SK-N-SH treated with all-trans-retinoic acid at 6 μM for 48 hours (cell line): ENCODE data around the gene RNF121.
A peak's percentile ranks its signal among the peaks of the same experiment; 100 is the strongest.

Source experiments
- ATAC-seq: fragments of 200-7000 bp; cut with Tn5 transposase; 3 replicates; pipeline ENCODE4 v1.9.1; 2020; ENCODE audit warnings: mild to moderate bottlenecking, moderate library complexity
- BACH2 ChIP-seq: fragments of 250-450 bp; sonication (Bioruptor Pico); IDR thresholded peaks from 2 replicates; pipeline ENCODE4 v1.9.0; 2021; ENCODE audit warnings: mild to moderate bottlenecking, borderline replicate concordance
- CREB5 ChIP-seq: fragments of 250-450 bp; sonication (Bioruptor Pico); IDR thresholded peaks from 2 replicates; pipeline ENCODE4 v1.5.1; 2020; ENCODE audit warnings: low read depth, mild to moderate bottlenecking, moderate library complexity
- CSDC2 ChIP-seq: fragments of 250-450 bp; sonication (Bioruptor Pico); IDR thresholded peaks from 2 replicates; pipeline ENCODE4 v1.5.0; 2020; ENCODE audit warnings: mild to moderate bottlenecking, moderate library complexity
- CSRNP3 ChIP-seq: fragments of 250-450 bp; sonication (Bioruptor Pico); IDR thresholded peaks from 2 replicates; pipeline ENCODE4 v1.5.1; 2021; ENCODE audit warnings: mild to moderate bottlenecking, moderate library complexity
- ESRRG ChIP-seq: fragments of 250-450 bp; sonication (Bioruptor Pico); IDR thresholded peaks from 2 replicates; pipeline ENCODE4 v1.6.1; 2021; ENCODE audit warnings: mild to moderate bottlenecking
- ISL1 ChIP-seq: fragments of 250-450 bp; sonication (Bioruptor Pico); IDR thresholded peaks from 2 replicates; pipeline ENCODE4 v2.1.2; 2022; ENCODE audit warnings: mild to moderate bottlenecking, moderate library complexity
- OSR1 ChIP-seq: fragments of 250-450 bp; sonication (Bioruptor Pico); IDR thresholded peaks from 2 replicates; pipeline ENCODE4 v1.8.0; 2022; ENCODE audit warnings: moderate library complexity, mild to moderate bottlenecking, inconsistent platforms
- POU6F1 ChIP-seq: fragments of 250-450 bp; sonication (Bioruptor Pico); IDR thresholded peaks from 2 replicates; pipeline ENCODE4 v1.8.0; 2021; ENCODE audit warnings: low read depth, mild to moderate bottlenecking, moderate library complexity, borderline replicate concordance
- PPARA ChIP-seq: fragments of 250-450 bp; sonication (Bioruptor Pico); IDR thresholded peaks from 2 replicates; pipeline ENCODE4 v1.5.0; 2020; ENCODE audit warnings: mild to moderate bottlenecking, borderline replicate concordance
- RARB ChIP-seq: fragments of 250-450 bp; sonication (Bioruptor Pico); IDR thresholded peaks from 2 replicates; pipeline ENCODE4 v1.8.0; 2021; ENCODE audit warnings: mild to moderate bottlenecking, moderate library complexity
- SNAI2 ChIP-seq: fragments of 250-450 bp; sonication (Bioruptor Pico); IDR thresholded peaks from 2 replicates; pipeline ENCODE4 v1.5.0; 2020; ENCODE audit warnings: mild to moderate bottlenecking, moderate library complexity
- TCF4 ChIP-seq: fragments of 250-450 bp; sonication (Bioruptor Pico); IDR thresholded peaks from 2 replicates; pipeline ENCODE4 v1.8.0; 2021; ENCODE audit warnings: mild to moderate bottlenecking, moderate library complexity, borderline replicate concordance
- TOX ChIP-seq: fragments of 250-450 bp; sonication (Bioruptor Pico); IDR thresholded peaks from 2 replicates; pipeline ENCODE4 v1.8.0; 2021; ENCODE audit warnings: mild to moderate bottlenecking, moderate library complexity, borderline replicate concordance
- ZC3H10 ChIP-seq: fragments of 250-450 bp; sonication (Bioruptor Pico); IDR thresholded peaks from 2 replicates; pipeline ENCODE4 v1.5.1; 2021; ENCODE audit warnings: mild to moderate bottlenecking, moderate library complexity
- ZFP3 ChIP-seq: fragments of 250-450 bp; sonication (Bioruptor Pico); IDR thresholded peaks from 2 replicates; pipeline ENCODE4 v1.5.0; 2020; ENCODE audit warnings: mild to moderate bottlenecking, moderate library complexity
- ZFP30 ChIP-seq: fragments of 450-650 bp; formaldehyde crosslinking; IDR thresholded peaks from 2 replicates; pipeline ENCODE4 v1.5.0; 2022; ENCODE audit warnings: mild to moderate bottlenecking, moderate library complexity
- ZNF565 ChIP-seq: fragments of 450-650 bp; formaldehyde crosslinking; conservative IDR thresholded peaks from 2 replicates; pipeline ENCODE4 v1.5.0; 2020; ENCODE audit warnings: low read depth, mild to moderate bottlenecking, moderate library complexity
- ZNF70 ChIP-seq: fragments of 450-650 bp; formaldehyde crosslinking; IDR thresholded peaks from 2 replicates; pipeline ENCODE4 v1.5.0; 2020; ENCODE audit warnings: mild to moderate bottlenecking, moderate library complexity
- ZNF8 ChIP-seq: fragments of 450-650 bp; formaldehyde crosslinking; IDR thresholded peaks from 2 replicates; pipeline ENCODE4 v1.5.0; 2020; ENCODE audit warnings: mild to moderate bottlenecking, moderate library complexity
- TF ChIP-seq, protein P1 (sequence below): fragments of 250-450 bp; sonication (Bioruptor Pico); IDR thresholded peaks from 2 replicates; pipeline ENCODE4 v1.5.0; 2020; ENCODE audit warnings: mild to moderate bottlenecking, moderate library complexity
- TF ChIP-seq, protein P2 (sequence below): fragments of 250-450 bp; sonication (Bioruptor Pico); IDR thresholded peaks from 2 replicates; pipeline ENCODE4 v1.8.0; 2020; ENCODE audit warnings: mild to moderate bottlenecking, moderate library complexity, borderline replicate concordance

Gene RNF121

GRCh38 chr11:71998649-71999310, 69.9 kb downstream of the RNF121 start, which contains the start of gene IL18BP:
Gene IL18BP, plus strand, starts transcription at chr11:71998909. Its CDS starts 1,076 bp downstream, at chr11:71999985.
- TF ChIP-seq ZFP30 (no peak), TCF4 (CRISPR knock-in tag) (no peak), PPARA (CRISPR knock-in tag) (no peak)
- TF ChIP-seq, protein P1, sequence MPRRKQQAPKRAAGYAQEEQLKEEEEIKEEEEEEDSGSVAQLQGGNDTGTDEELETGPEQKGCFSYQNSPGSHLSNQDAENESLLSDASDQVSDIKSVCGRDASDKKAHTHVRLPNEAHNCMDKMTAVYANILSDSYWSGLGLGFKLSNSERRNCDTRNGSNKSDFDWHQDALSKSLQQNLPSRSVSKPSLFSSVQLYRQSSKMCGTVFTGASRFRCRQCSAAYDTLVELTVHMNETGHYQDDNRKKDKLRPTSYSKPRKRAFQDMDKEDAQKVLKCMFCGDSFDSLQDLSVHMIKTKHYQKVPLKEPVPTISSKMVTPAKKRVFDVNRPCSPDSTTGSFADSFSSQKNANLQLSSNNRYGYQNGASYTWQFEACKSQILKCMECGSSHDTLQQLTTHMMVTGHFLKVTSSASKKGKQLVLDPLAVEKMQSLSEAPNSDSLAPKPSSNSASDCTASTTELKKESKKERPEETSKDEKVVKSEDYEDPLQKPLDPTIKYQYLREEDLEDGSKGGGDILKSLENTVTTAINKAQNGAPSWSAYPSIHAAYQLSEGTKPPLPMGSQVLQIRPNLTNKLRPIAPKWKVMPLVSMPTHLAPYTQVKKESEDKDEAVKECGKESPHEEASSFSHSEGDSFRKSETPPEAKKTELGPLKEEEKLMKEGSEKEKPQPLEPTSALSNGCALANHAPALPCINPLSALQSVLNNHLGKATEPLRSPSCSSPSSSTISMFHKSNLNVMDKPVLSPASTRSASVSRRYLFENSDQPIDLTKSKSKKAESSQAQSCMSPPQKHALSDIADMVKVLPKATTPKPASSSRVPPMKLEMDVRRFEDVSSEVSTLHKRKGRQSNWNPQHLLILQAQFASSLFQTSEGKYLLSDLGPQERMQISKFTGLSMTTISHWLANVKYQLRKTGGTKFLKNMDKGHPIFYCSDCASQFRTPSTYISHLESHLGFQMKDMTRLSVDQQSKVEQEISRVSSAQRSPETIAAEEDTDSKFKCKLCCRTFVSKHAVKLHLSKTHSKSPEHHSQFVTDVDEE (CRISPR knock-in tag): no peak
- ATAC-seq: no peak

GRCh38 chr11:71999362-71999761, 70.5 kb downstream of the RNF121 start:
- TF ChIP-seq SNAI2 (CRISPR knock-in tag) (no peak), ZNF8 (CRISPR knock-in tag) (no peak), BACH2 (no peak), CREB5 (CRISPR knock-in tag) (no peak), CSRNP3 (CRISPR knock-in tag) (no peak), ZNF70 (CRISPR knock-in tag) (no peak), ZNF565 (CRISPR knock-in tag) (no peak), ISL1 (no peak), TOX (CRISPR knock-in tag) (no peak), TCF4 (CRISPR knock-in tag) (no peak), PPARA (CRISPR knock-in tag) (no peak), ZFP3 (CRISPR knock-in tag) (no peak), ZC3H10 (no peak), RARB (no peak), ESRRG (no peak), POU6F1 (no peak), ZFP30 (no peak), CSDC2 (CRISPR knock-in tag) (no peak)
- TF ChIP-seq, protein P2, sequence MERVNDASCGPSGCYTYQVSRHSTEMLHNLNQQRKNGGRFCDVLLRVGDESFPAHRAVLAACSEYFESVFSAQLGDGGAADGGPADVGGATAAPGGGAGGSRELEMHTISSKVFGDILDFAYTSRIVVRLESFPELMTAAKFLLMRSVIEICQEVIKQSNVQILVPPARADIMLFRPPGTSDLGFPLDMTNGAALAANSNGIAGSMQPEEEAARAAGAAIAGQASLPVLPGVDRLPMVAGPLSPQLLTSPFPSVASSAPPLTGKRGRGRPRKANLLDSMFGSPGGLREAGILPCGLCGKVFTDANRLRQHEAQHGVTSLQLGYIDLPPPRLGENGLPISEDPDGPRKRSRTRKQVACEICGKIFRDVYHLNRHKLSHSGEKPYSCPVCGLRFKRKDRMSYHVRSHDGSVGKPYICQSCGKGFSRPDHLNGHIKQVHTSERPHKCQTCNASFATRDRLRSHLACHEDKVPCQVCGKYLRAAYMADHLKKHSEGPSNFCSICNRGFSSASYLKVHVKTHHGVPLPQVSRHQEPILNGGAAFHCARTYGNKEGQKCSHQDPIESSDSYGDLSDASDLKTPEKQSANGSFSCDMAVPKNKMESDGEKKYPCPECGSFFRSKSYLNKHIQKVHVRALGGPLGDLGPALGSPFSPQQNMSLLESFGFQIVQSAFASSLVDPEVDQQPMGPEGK (CRISPR knock-in tag): no peak
- TF ChIP-seq, all 23 proteins: peak for 0
- peak; percentile 16 for ATAC-seq

GRCh38 chr11:71999798-72000197, 71.0 kb downstream of the RNF121 start:
- no peak; the same call in 2 of the 3 replicates for ATAC-seq
- TF ChIP-seq RARB: no peak
- TF ChIP-seq ZNF70 (CRISPR knock-in tag): no peak
- TF ChIP-seq CSDC2 (CRISPR knock-in tag): no peak
- TF ChIP-seq PPARA (CRISPR knock-in tag): no peak
- no peak for TF ChIP-seq ISL1
- no peak for TF ChIP-seq BACH2
- TF ChIP-seq ZNF8 (CRISPR knock-in tag): no peak
- no peak for TF ChIP-seq TOX (CRISPR knock-in tag)
- no peak for TF ChIP-seq SNAI2 (CRISPR knock-in tag)
- no peak for TF ChIP-seq ESRRG
- TF ChIP-seq, protein P1 (CRISPR knock-in tag): no peak
- no peak for TF ChIP-seq OSR1 (CRISPR knock-in tag)
